RCC 7860 (cell line): Measurements from ENCODE around the gene SULF2.
A peak's percentile ranks its signal among the peaks of the same experiment; 100 is the strongest.

Experiments
- DNase-seq: peaks from one replicate; pipeline ENCODE4 v3.0.0-alpha.2; 2015; ENCODE audit warnings: low spot score
- FAIRE-seq: peaks from 2 replicates; lab custom pipeline; 2012; peaks lifted over from hg19 to GRCh38; lab: Jason Lieb, UNC

SULF2 gene

DNA sequence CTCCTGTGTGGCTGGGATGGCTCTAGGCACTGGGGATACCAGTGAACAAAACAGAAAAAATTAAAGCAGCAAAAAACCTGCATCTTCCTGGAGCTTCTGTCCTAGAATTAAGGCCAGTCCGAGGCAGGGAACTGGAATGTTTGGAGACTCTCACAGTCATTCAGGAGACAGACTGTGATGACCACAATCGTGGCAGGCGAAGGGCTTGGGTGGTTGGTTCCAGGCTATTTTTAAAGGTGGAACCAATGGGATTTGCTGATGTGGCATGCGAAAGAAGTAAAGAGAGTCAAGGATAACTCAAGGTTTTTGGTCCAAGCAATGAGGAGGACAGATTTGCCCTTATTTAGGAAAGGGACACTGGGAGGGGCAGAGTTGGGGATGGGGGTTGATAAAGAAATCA lies 66.9 kb downstream of the SULF2 start:
- no peak for FAIRE-seq

DNA sequence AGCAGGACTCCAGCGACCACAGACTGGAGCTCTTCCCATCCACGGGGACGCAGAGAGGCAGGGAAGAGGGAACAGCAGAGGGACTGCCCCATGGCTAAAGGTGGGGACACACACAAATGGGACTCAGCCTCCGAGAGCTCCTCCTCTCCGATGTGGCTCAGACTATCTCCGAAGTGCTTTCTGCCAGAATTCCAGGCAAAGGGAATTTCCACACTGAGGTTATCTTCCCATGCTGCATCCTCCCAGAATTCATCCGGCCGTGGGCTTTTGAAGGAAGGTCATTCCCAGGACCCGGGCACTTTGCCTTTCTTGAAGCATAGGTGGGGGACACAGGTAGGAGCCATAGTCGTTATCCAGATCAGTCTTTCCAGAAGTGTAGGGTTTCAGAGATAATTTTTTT lies 67.9 kb downstream of the SULF2 start:
- no peak for DNase-seq
- FAIRE-seq, result no peak

More for the DNA sequence above, 66.9 kb downstream of the SULF2 start:
- no peak for DNase-seq

DNA sequence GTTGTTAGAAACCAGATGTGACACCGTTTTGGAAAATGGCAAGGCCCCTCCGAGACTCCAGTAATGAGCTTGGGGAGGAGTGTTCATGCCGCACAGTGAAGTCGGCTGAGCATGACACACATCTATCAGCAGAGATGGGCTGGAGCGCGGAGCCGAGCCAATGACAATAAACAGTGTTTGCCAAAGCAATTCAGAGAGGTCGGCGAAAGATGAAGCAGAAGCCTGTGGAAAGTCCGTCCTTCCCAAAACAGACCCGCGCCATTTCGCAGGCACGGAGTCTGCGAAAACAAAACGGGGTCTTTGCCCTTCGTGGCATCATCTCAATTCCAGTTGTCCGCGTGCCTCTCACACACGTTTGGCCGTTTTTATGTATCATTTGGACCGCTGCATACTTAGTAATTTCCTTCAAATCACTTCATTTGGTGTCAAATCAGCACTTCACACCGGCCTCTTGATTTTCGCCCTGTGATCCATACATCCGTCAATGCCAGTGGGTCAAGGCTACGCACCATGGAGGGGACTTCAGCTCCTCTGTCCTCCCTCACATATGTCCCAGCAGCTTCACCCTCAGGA lies 71.3 kb downstream of the SULF2 start:
- FAIRE-seq (no peak), DNase-seq (no peak)

DNA sequence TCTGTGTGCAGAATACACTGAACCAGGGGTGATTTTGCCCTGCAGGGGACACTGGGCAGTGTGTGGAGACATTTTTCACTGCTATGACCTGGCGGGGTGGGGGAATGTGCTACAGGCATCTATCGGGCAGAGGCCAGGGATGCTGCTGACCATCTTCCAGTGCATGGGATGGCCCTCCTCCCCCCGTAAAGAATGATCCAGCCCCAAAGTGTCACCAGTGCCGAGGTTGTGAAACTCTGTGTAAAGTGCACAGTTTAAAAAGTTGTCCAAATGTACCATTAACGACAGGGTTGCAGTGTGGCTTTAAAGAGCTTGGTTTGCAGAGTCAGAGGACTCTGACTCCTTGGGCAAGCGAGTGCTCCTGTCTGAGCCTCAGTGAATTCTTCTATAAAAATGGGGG lies 72.1 kb downstream of the SULF2 start:
- no peak for DNase-seq
- FAIRE-seq, result no peak

DNA sequence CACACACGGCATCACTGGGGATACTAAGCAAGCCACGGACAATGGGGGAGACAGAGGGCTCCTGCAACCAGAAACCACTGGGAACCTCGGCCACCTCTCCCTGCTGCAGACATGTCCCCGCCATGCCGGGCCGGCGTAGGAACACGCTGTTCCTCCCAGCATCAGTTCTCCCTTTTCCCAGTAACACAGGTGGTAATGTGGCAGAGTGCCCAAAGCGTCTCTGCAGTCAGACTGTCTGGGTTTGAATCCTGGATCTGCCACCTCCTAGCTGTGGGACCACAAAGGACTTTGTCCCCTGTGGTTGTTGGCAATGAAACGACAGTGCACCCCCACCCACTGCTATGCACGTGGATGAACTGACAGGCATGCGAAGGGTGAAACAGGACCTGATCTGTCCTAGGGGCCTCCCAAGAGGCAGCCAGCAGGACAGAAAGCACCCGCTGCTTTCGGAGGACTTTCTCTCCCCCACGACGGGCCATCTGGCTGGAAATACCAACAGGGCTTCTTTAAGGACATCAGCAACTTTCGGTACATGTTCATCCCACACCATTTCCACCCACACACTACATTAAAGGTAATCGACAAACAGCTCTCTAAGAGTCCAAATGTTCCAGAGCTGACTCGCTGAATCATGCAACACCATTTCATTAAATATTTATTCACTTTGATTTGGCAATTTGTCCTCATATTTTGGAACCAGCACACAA lies 74.1 kb downstream of the SULF2 start:
- no peak for FAIRE-seq
- DNase-seq, result no peak

DNA sequence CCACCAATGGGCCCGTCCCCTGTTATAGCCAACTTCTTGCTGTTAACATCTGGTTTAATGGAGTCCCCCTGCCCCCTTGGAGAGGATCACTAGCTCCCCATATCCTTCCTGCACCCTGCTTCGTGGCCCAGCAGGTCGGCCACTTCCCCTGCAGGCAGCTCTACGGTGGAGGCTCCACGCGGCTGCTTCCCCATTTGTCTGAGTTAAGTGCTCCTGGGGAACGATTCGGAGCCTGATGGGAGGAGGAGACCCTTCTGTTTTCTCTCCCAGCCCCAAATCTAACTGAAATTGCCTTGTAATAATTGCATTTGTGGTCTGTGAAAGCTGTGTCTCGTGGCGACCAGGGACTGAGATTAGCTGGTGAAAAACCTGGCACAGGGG lies 74.6 kb downstream of the SULF2 start:
- FAIRE-seq, result no peak
- DNase-seq, result no peak

DNA sequence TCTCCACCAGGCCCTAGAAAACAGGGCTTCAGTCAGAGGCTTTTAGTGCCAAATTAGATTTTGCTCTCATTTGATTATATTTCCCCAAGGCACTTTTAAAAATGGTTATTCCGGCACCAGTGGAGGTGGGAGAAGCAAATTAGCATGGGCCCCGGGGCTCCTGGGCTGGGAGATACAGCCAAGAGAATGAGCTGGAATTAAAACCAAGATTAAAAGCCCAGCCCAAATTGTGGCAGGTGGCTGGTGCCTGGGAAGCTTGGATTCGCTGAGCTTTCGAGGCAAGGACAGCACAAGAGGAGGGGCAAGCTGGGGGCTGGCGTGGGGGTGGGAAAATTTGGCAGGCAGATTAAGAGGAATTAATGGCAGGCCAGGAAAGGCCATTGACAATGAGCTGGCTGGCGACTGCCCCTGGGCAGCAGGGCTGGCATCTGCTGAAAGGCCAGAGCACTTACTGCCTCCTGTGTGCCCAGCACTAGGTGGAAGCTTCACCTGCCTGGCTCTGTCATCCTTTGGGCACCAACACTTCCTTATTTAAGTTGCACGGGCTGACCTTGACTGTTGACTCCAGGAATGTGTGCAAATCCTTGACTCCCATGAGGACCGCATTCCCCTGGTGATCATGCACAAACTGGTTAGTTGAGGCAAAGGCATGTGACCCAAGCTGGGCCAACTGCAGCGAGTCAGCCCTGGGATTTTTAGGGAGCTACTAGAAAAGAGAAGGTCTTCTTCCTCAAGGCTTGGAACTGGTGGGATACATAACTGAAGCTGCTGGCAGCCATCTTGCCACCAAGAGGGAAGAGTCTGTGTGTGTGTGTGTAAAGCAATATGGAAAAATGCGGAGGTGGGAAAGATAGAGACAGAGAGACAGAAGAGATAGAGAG lies 76.1 kb downstream of the SULF2 start:
- no peak for FAIRE-seq

DNA sequence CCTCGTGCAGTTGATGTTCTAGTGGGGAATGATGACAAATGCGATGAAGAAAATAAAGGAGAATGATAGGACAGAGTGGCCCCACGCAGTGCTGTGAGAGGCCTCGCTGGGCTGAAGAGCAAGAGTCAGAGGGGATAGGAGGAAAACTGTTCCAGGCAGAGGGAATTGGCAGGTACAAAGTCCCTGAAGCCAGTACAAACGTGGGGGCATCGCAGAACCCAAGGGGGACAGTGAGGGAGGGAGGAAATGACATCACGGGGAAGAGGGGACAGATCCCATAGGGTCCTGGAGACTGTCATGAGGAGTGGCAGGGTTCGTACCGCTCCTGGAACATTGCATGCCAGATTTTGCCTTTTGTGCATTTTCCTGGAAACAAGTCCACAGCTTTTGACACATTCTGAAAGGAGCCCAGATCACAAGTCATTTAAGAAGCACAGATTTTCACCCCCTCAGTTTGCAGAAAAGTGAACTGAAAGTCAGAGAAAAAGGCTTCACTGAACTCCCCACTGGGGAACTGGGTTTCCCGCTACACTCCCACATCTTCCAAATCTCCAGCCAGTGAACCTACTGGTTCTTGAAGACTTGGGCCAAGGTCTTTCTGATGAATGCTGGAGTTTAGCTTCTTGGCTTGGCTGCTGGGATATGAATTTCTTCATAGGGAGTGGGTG lies 77.0 kb downstream of the SULF2 start:
- DNase-seq, result no peak
- FAIRE-seq, result no peak

More for the DNA sequence above, 76.1 kb downstream of the SULF2 start:
- no peak for DNase-seq

DNA sequence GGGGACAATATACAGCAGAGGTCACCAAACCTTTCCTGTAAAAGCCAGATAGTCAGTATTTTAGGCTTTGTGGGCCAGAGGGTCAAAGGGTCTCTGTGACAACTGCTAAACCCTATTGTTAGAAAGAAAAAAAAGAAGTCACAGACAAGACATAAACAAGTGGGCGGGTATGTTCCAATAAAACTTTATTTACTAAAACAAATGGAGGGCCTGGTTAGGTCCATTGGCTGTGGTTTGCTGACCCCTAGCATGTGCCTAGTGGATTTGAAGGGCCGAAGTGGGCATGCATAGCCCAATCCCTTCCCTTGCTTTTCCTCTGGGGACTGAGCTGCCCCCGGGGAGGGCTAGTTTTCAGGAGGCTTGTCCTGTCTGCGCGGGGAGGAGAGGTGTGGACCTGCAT lies 78.9 kb downstream of the SULF2 start:
- FAIRE-seq, result no peak

DNA sequence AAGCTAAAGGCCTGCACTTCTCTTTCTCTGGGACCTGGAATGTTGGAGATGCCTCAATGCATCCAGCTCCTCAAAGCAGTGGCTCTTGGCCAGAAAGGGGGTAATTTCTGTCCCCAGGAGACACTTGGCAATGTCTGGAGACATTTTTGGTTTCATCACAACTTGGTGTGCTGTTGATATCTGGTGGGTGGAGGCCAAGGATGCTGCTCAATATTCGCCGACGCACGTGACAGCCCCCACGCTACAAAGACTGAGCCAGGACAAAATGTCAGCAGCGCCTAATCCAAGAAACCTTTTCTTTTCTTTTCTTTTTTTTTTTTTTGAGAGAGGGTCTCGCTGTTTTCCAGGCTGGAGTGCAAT lies 79.8 kb downstream of the SULF2 start:
- no peak for FAIRE-seq
- no peak for DNase-seq

More for the DNA sequence above, 78.9 kb downstream of the SULF2 start:
- DNase-seq, result no peak

DNA sequence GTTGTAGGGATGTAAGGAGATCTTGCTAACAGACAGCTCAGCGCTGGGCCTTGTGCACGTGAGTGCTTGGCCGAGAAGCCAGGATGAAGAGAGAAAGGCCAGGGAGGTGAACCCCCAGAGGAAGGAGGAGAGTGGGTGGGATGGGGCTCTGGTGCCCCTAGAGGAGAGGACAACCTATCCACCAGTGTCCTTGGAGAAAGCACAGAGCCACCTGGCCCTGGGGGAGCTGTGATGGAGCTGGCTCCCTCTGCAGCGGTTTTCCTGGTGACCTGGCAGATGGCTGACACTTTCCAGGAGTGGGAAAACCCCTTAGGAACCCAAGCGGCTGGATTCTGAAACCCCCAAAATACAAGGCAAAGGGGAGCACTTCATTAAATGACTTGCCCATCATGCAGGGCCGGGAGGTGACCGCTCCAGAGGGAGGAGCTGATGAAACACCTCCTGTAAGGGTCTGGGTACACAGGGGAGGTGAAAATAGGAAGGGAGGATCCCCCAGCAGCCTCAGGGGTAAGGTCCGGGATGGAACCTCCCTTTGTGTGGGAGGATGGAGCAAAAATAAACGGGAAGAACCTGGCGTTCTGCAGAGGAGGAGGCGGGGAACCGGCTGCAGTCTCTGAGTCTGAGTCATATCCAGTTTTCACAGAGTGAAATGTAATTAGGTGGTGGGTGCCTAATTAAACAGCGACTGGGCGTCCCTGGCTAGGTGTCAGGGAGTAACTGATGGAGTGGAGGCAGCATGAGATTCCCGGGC lies 80.4 kb downstream of the SULF2 start:
- DNase-seq (peak; percentile 17), FAIRE-seq (no peak)

DNA sequence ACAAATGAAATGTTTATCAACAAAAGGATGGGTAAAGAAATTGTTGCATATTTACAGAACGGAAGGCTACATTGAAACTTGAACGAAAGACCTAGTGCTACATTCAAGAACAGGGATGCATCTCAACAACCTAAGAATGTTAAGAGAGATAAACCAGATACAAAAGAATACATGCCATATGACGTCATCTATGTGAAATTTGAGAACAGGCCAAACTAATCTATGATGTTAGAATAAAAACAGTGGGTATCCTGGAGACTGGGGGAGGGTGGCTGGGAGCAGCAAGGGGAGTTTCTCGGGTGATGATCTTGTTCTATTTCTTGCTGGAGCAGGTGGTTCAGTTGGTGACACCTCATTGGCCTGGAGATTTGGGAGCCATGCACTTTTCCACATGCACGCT lies 81.5 kb downstream of the SULF2 start:
- DNase-seq (no peak), FAIRE-seq (no peak)

DNA sequence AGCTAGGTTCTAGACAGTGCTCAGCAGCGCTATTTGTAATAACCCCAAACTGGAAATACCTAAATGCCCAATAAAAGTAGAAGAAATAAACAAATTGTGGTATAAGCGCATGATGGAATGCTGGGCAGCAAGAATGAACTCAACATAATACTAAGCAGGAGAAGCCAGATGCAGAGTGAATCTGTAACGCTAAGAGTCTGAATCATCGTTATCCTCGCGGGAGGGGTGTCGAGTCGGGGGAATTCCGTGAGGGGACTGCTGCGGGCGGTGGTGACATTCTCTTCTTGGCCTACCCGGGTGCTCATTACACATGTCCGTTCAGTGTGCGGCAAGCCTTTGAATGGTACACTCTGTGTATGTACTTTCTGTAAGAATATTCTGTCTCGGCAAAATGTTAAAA lies 83.7 kb downstream of the SULF2 start:
- peak; percentile 50 for DNase-seq
- no peak for FAIRE-seq

DNA sequence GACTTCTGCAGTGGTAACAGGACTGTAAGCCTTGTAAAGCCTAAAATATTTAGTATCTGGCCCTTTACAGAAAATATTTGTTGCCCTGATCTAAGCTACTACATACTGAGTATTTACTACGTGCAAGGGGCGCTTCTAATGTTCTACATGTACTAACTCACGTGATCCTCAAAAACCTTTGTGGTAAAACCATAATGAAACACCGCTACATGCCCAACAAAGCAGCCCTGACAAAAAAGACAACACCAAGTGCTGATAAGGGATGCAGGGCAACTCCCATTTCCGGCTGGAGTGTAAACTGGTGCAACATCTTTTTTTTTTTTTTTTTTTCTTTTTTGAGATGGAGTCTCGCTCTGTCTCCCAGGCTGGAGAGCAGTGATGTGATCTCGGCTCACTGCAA lies 85.0 kb downstream of the SULF2 start:
- DNase-seq, result no peak

DNA sequence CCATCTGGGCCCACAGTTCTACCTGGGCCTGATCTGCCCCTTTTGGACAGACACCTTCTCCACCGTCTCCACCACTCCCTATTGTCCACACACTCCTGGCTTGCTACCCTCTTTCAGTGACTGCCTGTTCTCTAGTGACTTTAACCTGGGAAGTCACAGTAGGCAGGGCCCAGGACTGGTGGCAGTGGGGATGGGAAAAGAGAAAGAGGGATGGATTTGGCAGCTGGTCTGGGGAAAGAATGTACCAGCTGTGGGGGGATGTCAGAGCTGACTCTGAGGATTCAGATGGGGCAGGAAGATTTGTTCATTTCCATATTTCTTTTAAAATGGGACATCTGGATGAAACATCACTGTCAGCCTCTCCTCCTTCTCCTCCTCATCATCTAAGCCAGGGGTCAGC lies 85.5 kb downstream of the SULF2 start:
- DNase-seq, result no peak
- no peak for FAIRE-seq

More for the DNA sequence above, 85.0 kb downstream of the SULF2 start:
- no peak for FAIRE-seq

DNA sequence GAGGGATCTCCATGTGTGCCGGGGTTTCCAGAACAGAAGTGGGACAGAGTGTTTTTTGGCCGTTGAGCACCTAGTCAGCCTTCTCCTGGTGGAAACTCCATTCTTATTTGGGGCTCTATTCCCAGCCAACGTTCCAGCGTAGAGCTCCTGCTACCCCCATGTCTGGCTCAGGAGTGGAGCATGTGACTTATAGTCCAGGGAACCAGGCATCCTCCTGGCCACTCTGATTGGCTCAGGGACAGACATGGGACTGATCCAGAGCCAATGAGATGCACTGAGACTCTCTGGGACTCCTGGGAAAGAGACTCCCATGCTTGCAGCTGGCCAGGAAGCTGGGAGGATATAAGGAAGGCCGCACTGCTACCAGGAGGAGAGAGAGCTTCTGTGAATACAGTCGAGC lies 87.1 kb downstream of the SULF2 start:
- no peak for DNase-seq
- FAIRE-seq, result no peak

DNA sequence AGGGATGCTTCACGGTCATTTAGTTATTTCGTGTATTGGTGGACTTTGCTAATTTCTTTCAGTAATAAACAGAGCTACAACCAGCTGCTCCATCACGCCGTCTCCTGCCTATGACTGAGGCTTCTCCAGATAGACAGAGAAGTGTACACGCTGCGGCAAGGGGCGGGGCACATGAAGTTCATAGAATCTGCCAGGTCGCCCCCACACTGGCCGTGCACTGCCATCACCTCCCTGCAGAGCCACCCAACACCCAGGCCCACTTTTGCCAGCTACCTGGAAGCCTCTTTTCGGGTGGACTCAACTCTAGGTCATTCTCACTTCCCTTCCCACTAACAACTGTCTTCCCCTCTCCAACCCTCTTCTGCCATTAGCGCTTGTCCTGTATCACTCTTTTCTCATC lies 88.4 kb downstream of the SULF2 start:
- FAIRE-seq, result no peak

DNA sequence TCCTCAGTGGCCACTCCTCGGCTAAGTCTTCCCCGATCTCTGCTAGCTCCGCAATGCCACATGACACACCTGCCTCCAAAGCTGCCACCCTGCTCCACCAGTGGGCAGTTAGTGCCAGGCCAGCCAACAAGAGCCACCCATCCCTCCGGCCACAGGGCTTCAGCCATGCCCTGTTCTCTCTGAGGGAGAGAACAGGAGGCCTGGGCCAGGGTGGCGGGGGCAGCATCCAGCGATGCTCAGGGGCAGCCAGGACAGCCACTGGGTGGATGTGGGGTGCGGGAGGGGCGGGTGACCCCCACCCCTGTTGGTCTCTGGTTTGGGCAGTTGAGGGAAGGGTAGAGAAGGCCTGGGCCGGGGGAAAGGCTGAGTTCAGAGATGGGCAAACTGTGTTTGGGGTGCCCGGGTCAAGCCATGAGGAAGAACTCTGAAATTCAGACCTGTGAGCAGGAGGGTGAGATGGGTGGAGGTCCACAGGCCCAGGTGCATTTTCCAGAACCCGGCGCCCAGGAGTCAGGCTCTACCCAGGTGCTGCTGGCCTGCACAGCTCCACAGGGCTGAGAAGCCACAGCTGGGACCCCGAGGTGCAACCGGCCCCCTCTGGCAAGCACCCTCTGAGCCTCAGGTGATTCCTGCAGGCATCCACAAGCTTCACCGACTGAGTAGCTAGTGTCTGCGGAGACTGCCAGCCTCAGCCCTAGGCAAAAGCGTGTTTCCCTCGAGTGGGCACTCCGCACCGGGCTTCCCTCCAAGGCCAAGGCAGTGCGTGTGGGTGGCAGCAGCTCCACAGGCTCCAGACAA lies 91.1 kb downstream of the SULF2 start:
- DNase-seq (no peak), FAIRE-seq (no peak)

More for the DNA sequence above, 88.4 kb downstream of the SULF2 start:
- DNase-seq, result no peak

DNA sequence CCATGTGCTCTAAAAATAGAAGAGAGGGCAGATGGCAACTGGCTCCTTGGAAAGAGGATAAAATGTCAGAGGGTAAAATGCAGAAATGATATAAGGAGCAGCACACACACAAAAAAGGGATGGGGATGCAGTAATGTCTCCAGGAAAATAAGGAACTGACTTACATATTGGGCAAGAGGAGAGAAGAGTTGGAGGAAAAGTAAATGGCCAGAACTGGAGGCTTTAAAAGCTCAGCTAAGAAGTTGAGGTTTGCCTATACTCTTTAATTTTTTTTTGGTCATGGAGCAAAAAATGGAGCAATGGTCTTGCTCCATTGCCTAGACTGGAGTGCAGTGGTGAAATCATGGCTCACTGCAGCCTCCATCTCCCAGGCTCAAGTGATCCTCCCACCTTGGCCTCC lies 93.7 kb downstream of the SULF2 start:
- no peak for DNase-seq

DNA sequence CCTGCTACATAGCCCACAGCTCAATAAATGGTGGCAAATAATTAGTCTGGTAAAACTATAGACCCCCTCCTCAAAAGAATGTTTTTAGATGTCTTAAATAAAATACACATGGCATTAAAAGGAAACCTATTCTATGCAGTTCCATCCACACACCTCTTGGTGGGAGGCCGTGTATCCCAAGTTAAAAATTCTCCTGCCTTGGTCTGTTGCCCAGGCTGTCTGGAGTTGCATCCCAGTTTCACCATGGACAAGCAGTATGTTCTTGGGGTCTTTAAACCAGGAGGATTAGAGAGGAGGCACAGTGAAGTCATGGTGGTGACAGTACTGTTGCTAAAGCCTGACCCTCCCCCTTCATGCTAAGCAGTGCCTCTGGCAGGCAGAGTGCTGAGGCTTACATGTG lies 95.5 kb downstream of the SULF2 start:
- FAIRE-seq (no peak), DNase-seq (no peak)

More for the DNA sequence above, 93.7 kb downstream of the SULF2 start:
- FAIRE-seq, result no peak
